ENCODE data around the gene MEI1. TPM values are rescaled to one million over a fixed set of nuclear protein-coding genes. Genes with fewer than 3 reads are reported as not detected.

MEI1 gene
- total RNA-seq, 4 donors from 2014 or later, result 0.07 to 0.81 (median 0.50) TPM; not detected in 1

DNA sequence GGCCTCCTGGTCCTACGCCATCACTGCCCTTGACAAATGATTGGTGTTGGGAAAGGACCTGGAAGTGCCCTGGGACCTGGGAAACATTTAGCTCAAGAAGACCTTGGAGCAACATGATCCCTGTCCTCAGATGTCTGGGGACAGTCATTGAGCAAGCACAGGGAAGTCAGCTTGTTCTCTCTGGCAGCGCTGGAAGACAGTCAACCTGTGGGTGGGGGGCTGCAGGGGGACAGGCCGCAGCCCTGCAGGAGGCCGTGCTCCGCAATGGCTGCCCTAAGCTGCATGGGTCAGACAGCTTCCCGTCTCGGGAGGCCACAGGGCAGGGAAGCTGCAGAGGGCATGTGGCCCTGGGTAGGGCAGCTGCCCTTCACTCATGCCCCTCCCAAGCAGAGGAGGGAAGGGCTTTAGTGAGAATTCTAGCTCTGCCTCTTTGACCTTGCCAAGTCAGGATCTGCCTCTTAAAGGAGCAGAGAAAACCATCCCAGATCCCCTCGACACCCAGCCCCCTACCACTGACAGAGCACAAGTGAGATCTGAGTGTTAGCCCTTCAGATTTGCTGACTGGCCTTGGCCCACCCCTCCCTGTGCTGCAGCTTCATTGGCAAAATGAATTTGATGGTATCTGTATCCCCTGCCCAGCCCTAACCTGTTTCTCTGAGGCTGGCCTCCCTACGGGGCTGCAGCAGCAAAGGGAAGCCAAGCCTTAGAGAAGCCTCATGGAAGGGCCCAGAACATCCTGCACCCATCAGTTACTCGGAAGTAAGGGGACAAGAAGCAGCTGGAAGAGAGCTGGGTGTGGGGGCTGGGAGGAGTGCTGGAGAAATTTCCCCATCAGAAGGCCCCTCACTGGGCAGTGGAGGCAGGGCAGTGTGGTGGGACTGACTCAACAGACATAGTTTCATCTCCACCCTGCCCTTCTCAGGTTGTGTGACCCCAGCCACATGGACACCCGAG lies 127.4 kb downstream of the MEI1 start:
- Histone ChIP-seq H3K4me1 (peaks cover 0 to 27% (median 3%) of the 10 kb centered on the region in 3 donors), H3K27me3 (no peaks in the 10 kb centered on the region), H3K27ac (peak overlapping the region in 2 of 4 donors; percentile 24 to 46), H3K36me3 (peaks cover 0 to 11% of the 10 kb centered on the region in 2 donors), H3K4me3 (no peak overlapping the region), H3K9me3 (no peaks in the 10 kb centered on the region)
- 67 to 78% methylated on average over 1 to 4 of the region's 11 CpGs for WGBS, 2 donors (ENCODE audit: low coverage in 1 of 2)
- ATAC-seq, result no peak
- no peak for TF ChIP-seq EP300 (IDR thresholded peaks at IDR 0.05)
- TF ChIP-seq, protein P1, sequence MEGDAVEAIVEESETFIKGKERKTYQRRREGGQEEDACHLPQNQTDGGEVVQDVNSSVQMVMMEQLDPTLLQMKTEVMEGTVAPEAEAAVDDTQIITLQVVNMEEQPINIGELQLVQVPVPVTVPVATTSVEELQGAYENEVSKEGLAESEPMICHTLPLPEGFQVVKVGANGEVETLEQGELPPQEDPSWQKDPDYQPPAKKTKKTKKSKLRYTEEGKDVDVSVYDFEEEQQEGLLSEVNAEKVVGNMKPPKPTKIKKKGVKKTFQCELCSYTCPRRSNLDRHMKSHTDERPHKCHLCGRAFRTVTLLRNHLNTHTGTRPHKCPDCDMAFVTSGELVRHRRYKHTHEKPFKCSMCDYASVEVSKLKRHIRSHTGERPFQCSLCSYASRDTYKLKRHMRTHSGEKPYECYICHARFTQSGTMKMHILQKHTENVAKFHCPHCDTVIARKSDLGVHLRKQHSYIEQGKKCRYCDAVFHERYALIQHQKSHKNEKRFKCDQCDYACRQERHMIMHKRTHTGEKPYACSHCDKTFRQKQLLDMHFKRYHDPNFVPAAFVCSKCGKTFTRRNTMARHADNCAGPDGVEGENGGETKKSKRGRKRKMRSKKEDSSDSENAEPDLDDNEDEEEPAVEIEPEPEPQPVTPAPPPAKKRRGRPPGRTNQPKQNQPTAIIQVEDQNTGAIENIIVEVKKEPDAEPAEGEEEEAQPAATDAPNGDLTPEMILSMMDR (IDR thresholded peaks at IDR 0.05), result no peak
- no peak for TF ChIP-seq POLR2AphosphoS5 (IDR thresholded peaks at IDR 0.05)
- no peak for TF ChIP-seq POLR2A (IDR thresholded peaks at IDR 0.05)

DNA sequence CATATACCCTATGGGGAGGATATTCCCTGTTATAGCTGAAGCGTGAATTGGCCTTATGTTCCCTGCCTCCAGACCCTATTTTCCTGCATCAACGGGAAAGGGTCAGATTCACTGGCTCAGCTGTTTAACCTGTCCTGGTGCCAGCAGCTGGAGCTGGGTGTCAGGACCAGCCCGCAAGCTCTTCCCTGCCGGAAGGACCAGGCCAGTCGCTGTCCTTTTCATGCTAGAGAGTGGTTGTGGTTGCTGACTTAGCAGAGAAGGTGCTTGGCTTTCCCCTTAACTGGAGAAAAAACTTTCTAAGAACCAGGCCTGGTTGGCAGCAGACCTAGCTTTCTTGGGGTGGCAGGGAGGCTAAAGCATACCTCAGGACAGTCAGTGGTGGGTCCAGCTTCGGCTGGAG lies 128.4 kb downstream of the MEI1 start:
- no peak for ATAC-seq
- 87 to 90% methylated on average over 2 to 4 of the region's 6 CpGs for WGBS, 2 donors (ENCODE audit: low coverage in 1 of 2)
- Histone ChIP-seq H3K36me3 (peaks cover 0 to 11% of the 10 kb centered on the region in 2 donors), H3K27ac (no peak overlapping the region), H3K9me3 (no peaks in the 10 kb centered on the region), H3K4me3 (no peak overlapping the region), H3K27me3 (no peaks in the 10 kb centered on the region), H3K4me1 (peaks cover 0 to 34% (median 3%) of the 10 kb centered on the region in 3 donors)
- TF ChIP-seq POLR2AphosphoS5 (IDR thresholded peaks at IDR 0.05) (no peak), POLR2A (IDR thresholded peaks at IDR 0.05) (no peak), EP300 (IDR thresholded peaks at IDR 0.05) (no peak)
- TF ChIP-seq, protein P1 (IDR thresholded peaks at IDR 0.05), result no peak

DNA sequence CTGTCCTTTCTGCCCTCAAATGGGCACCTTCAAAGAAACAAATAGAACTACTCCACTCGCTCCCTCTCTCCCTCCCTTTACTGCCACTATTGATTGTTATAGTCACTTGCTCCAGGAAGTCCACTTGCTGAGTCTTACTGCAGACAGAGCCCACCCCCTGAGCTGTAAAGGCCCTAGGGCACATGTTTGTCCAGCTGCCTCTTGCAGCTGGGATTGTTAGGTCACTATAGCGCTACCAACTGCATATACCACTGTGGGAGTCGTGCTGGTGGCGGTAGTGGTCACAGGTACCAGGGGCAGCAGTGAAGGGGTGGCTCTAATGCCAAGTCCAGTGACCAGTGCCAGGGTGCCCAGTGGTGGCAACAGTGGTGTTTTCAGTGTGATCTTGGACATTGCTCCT lies 129.2 kb downstream of the MEI1 start:
- Histone ChIP-seq H3K27ac (no peak overlapping the region), H3K9me3 (no peaks in the 10 kb centered on the region), H3K4me3 (no peak overlapping the region), H3K4me1 (peaks cover 0 to 34% (median 3%) of the 10 kb centered on the region in 3 donors), H3K36me3 (peaks cover 0 to 11% of the 10 kb centered on the region in 2 donors), H3K27me3 (no peaks in the 10 kb centered on the region)
- TF ChIP-seq EP300 (IDR thresholded peaks at IDR 0.05) (no peak), POLR2A (IDR thresholded peaks at IDR 0.05) (no peak), POLR2AphosphoS5 (IDR thresholded peaks at IDR 0.05) (no peak)
- TF ChIP-seq, protein P1 (IDR thresholded peaks at IDR 0.05), result no peak
- no peak for ATAC-seq
- whole genome bisulfite sequencing, 2 donors (ENCODE audit: low coverage in 1 of 2), result 88% methylated on average over 1 of the region's 4 CpGs; no CpG with 5 or more reads in 1 of the 2 donors

DNA sequence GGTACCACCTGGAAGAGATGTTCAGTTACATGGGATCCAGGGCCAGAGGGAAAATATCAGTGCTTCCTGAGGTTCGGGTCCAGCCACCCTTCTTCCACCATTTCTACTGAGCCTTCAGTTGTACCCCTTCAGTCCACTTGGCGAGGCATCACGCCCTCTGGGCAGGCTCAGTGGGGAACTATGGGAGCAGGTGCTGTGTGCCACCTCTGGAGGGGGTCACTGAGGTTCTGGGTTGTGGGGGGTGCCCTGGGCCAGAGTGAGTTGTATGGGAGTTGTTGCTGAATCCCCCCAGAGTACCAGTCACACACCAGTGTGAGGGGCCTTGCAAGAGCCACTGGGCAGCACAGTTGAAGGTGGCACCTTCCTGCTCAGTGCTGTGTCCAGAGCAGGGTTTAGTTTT lies 130.9 kb downstream of the MEI1 start:
- WGBS, 2 donors (ENCODE audit: low coverage in 1 of 2), result 100% methylated on average over 1 of the region's 3 CpGs; no CpG with 5 or more reads in 1 of the 2 donors

More for the DNA sequence above, 130.9 kb downstream of the MEI1 start:
- Histone ChIP-seq H3K36me3 (peaks cover 0 to 11% of the 10 kb centered on the region in 2 donors), H3K4me1 (peaks cover 0 to 47% (median 10%) of the 10 kb centered on the region in 3 donors), H3K4me3 (no peak overlapping the region), H3K27me3 (no peaks in the 10 kb centered on the region), H3K9me3 (no peaks in the 10 kb centered on the region), H3K27ac (no peak overlapping the region)
- TF ChIP-seq POLR2AphosphoS5 (IDR thresholded peaks at IDR 0.05), result no peak
- TF ChIP-seq, protein P1 (IDR thresholded peaks at IDR 0.05), result no peak
- no peak for TF ChIP-seq POLR2A (IDR thresholded peaks at IDR 0.05)
- TF ChIP-seq EP300 (IDR thresholded peaks at IDR 0.05), result no peak
- no peak for ATAC-seq
